Endothelial cell of umbilical vein (primary cell): ENCODE measurements around the gene PSD4. TPM values are rescaled to one million over a fixed set of nuclear protein-coding genes. Genes with fewer than 3 reads are reported as not detected.

ENCODE experiments used
- BruUV-seq: library from RNA; stranded (reverse); fragments of 400-500 nt; replicated peaks from 2 replicates; lab custom pipeline; 2021; lab: Mats Ljungman, UMichigan
- CTCF ChIA-PET: fragments of 300-600, 350-600 bp; sonication (Branson Sonifier 250); formaldehyde crosslinking; loops from one replicate; lab custom pipeline; 2021; ENCODE audit warnings: antibody characterized with exemption, inconsistent platforms; lab: Charles Lee
- POLR2A ChIA-PET: fragments of 300-600, 350-600 bp; sonication (Branson Sonifier 250); formaldehyde crosslinking; loops from one replicate; lab custom pipeline; 2021; ENCODE audit warnings: antibody characterized with exemption, inconsistent platforms; lab: Charles Lee
- DNase-seq: peaks from one replicate; pipeline ENCODE4 v3.0.0-alpha.2; 2011; ENCODE audit warnings: low read depth, low spot score
- FAIRE-seq: peaks from 2 replicates; lab custom pipeline; 2011; peaks lifted over from hg19 to GRCh38; lab: Jason Lieb, UNC
- H2AFZ ChIP-seq: 2 replicates; pipeline ENCODE4 v1.6.0; 2012; ENCODE audit warnings: low read depth, low read length, control low read depth, inconsistent platforms
- H3K27ac ChIP-seq: 2 replicates; pipeline ENCODE4 v1.5.1; 2011; ENCODE audit warnings: low read depth, mild to moderate bottlenecking, control low read depth, low read length, moderate library complexity; ENCODE audit not compliant: insufficient read depth
- H3K27me3 ChIP-seq, 2 experiments: 2 replicates each; pipeline versions ENCODE4 v1.6.0 to v1.6.1; 2011; ENCODE audit warnings: low read length in 2 of 2, mixed read lengths in 1 of 2; ENCODE audit not compliant: control insufficient read depth in 2 of 2, insufficient read depth in 2 of 2
- H3K36me3 ChIP-seq, 2 experiments: 2 replicates in 1 of 2; 3 replicates in 1 of 2; pipeline ENCODE4 v1.5.1; 2011; ENCODE audit warnings: low read length in 2 of 2, mild to moderate bottlenecking in 1 of 2, moderate library complexity in 1 of 2; ENCODE audit not compliant: control insufficient read depth in 2 of 2, insufficient read depth in 2 of 2; ENCODE audit errors: extremely low read depth in 1 of 2
- H3K4me1 ChIP-seq: 3 replicates; pipeline ENCODE4 v1.5.1; 2011; ENCODE audit warnings: mild to moderate bottlenecking, low read length; ENCODE audit not compliant: control insufficient read depth, insufficient read depth; ENCODE audit errors: extremely low read depth
- H3K4me2 ChIP-seq: 2 replicates; pipeline ENCODE4 v1.6.1; 2011; ENCODE audit warnings: low read length, control low read depth, mixed read lengths; ENCODE audit not compliant: insufficient read depth
- H3K4me3 ChIP-seq, 3 experiments: fragments of 200-600 bp in 1 of 3; sonication (generic), shearing (Covaris generic) in 1 of 3; replicated peaks in 1 of 3; 2 replicates each; pipeline ENCODE4 v1.5.1; 2011 to 2016; ENCODE audit warnings: control low read depth in 3 of 3, low read length in 3 of 3, mild to moderate bottlenecking in 2 of 3, inconsistent platforms in 1 of 3, low read depth in 1 of 3, moderate library complexity in 1 of 3; ENCODE audit not compliant: insufficient read depth in 1 of 3
- H3K79me2 ChIP-seq: 2 replicates; pipeline ENCODE4 v1.6.0; 2012; ENCODE audit warnings: low read length, inconsistent platforms; ENCODE audit not compliant: control insufficient read depth, insufficient read depth
- H3K9ac ChIP-seq: replicated peaks from 2 replicates; pipeline ENCODE3; 2011; ENCODE audit warnings: low read length, control low read depth; ENCODE audit not compliant: insufficient read depth; ENCODE audit errors: extremely low read depth
- H3K9me1 ChIP-seq: replicated peaks from 3 replicates; pipeline ENCODE4 v1.6.0; 2011; ENCODE audit warnings: mild to moderate bottlenecking, low read length; ENCODE audit not compliant: control insufficient read depth, insufficient read depth; ENCODE audit errors: extremely low read depth
- H3K9me3 ChIP-seq: replicated peaks from 2 replicates; pipeline ENCODE4 v1.5.1; 2012; ENCODE audit warnings: low read length, inconsistent platforms; ENCODE audit not compliant: control insufficient read depth, insufficient read depth
- H4K20me1 ChIP-seq: replicated peaks from 2 replicates; pipeline ENCODE3; 2011; ENCODE audit warnings: mild to moderate bottlenecking, low read length; ENCODE audit not compliant: control insufficient read depth, insufficient read depth; ENCODE audit errors: extremely low read depth
- EZH2 ChIP-seq: IDR thresholded peaks from 2 replicates; pipeline ENCODE4 v1.6.1; 2012; ENCODE audit warnings: borderline replicate concordance, low read depth, mild to moderate bottlenecking, moderate library complexity, low read length, inconsistent platforms; ENCODE audit not compliant: severe bottlenecking
- FOS ChIP-seq: IDR thresholded peaks from 2 replicates; pipeline ENCODE4 v1.6.1; 2011; ENCODE audit warnings: mild to moderate bottlenecking, low read length, moderate library complexity, borderline replicate concordance; ENCODE audit not compliant: insufficient read depth
- GATA2 ChIP-seq: IDR thresholded peaks from 2 replicates; pipeline ENCODE4 v1.7.0; 2011; ENCODE audit warnings: low read depth, mild to moderate bottlenecking, moderate library complexity, mixed read lengths, low read length; ENCODE audit not compliant: insufficient read length, insufficient read depth
- JUN ChIP-seq: IDR thresholded peaks from 2 replicates; pipeline ENCODE4 v1.6.1; 2011; ENCODE audit warnings: borderline replicate concordance, low read depth; ENCODE audit not compliant: insufficient read length, insufficient read depth
- MAX ChIP-seq: IDR thresholded peaks from 2 replicates; pipeline ENCODE4 v1.6.1; 2011; ENCODE audit not compliant: insufficient read depth, insufficient read length
- MYC ChIP-seq: IDR thresholded peaks from one replicate; pipeline ENCODE4 v1.6.1; 2011; ENCODE audit warnings: mild to moderate bottlenecking, low read depth, low read length
- POLR2A ChIP-seq: IDR thresholded peaks from 2 replicates; pipeline ENCODE4 v1.6.1; 2012; ENCODE audit warnings: low read depth, mild to moderate bottlenecking, control low read depth, low read length
- POLR2AphosphoS5 ChIP-seq: IDR thresholded peaks from 2 replicates; pipeline ENCODE4 v1.6.1; 2012; ENCODE audit warnings: low read depth, mild to moderate bottlenecking, control low read depth, low read length, moderate library complexity; ENCODE audit not compliant: insufficient read depth
- dilution Hi-C: fragments of 300-500 bp; cut with MboI; formaldehyde crosslinking; loops from one replicate; pipeline ENCODE4 v1.15.0; 2019; ENCODE audit warnings: low sequenced_read_pairs; ENCODE audit not compliant: extremely low pct_ligation_motif_present
- intact Hi-C: fragments of 100-400 bp; cut with micrococcal nuclease; formaldehyde crosslinking; loops from one replicate; pipeline ENCODE4 v1.10.0; 2022
- polyA plus RNA-seq, 4 experiments: library from polyadenylated mRNA; depleted of rRNA in 3 of 4; stranded (reverse) in 3 of 4; unstranded in 1 of 4; fragments of >200 nt; gene quantifications; 2 replicates each; pipeline versions ENCODE4 v1.2.1 to v1.2.3, GENCODE V29; 2011 to 2012; ENCODE audit warnings: missing spikeins in 1 of 4
- total RNA-seq: library from RNA; stranded (reverse); gene quantifications from 2 replicates; pipeline ENCODE4 v1.2.3, GENCODE V29; 2021
- TF ChIP-seq, protein P1 (sequence below), 2 donors: IDR thresholded peaks; 1 replicate in 1 of 2; 2 replicates in 1 of 2; pipeline ENCODE4 v1.5.1; 2011; ENCODE audit warnings: low read length in 2 of 2, mild to moderate bottlenecking in 2 of 2, moderate library complexity in 2 of 2, control low read depth in 1 of 2, inconsistent platforms in 1 of 2, low read depth in 1 of 2; ENCODE audit not compliant: insufficient read depth in 1 of 2; ENCODE audit errors: extremely low read depth in 1 of 2

Gene PSD4
- total and polyA plus RNA-seq, 2 donors (not counting 3 experiments of a cell fraction or from before 2014, with no cell fraction given), result 0.01 to 0.24 TPM

DNA sequence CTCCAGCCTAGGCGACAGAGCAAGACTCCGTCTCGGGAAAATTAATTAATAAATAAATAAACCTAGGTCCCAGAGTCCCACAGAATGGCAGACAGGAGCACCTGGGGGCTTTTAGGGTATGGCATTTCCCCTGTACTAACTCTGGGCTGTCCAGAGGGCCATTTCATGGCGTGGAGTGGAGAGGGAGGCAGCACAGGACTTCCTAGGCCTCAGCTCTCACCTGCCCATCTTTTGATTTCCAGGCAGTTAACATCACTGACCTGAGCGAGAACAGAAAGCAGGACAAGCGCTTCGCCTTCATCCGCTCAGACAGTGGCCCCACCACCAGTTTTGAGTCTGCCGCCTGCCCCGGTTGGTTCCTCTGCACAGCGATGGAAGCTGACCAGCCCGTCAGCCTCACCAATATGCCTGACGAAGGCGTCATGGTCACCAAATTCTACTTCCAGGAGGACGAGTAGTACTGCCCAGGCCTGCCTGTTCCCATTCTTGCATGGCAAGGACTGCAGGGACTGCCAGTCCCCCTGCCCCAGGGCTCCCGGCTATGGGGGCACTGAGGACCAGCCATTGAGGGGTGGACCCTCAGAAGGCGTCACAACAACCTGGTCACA lies 41.3 kb upstream of the PSD4 start:
- Histone ChIP-seq H3K9me1 (no peaks in the 10 kb centered on the region), H3K4me1 (no peaks in the 10 kb centered on the region), H2AFZ (no peak overlapping the region), H3K79me2 (no peaks in the 10 kb centered on the region), H3K9me3 (no peaks in the 10 kb centered on the region), H3K4me3 (no peak overlapping the region), H3K36me3 (no peaks in the 10 kb centered on the region), H3K27me3 (peaks cover 0 to 3% of the 10 kb centered on the region in 2 experiments), H3K27ac (no peak overlapping the region), H3K9ac (no peak overlapping the region), H3K4me2 (no peak overlapping the region), H4K20me1 (no peaks in the 10 kb centered on the region)
- POLR2A ChIA-PET, result no interaction called here
- DNase-seq, result no peak
- no TSS peak for BruUV-seq
- intact Hi-C loops (no loop called here), dilution Hi-C loops (no loop called here)
- FAIRE-seq, result no peak
- CTCF ChIA-PET, result interaction anchor here (1.1 to 1.4 kb wide), 3 partner anchors 10 to 258 kb away, joined by 3 to 7 read pairs (median 3); no protein-coding TSS in a partner anchor
- TF ChIP-seq MYC (no peak), JUN (no peak), POLR2A (no peak), POLR2AphosphoS5 (no peak), EZH2 (no peak), MAX (no peak), GATA2 (no peak), FOS (no peak)
- TF ChIP-seq, protein P1, sequence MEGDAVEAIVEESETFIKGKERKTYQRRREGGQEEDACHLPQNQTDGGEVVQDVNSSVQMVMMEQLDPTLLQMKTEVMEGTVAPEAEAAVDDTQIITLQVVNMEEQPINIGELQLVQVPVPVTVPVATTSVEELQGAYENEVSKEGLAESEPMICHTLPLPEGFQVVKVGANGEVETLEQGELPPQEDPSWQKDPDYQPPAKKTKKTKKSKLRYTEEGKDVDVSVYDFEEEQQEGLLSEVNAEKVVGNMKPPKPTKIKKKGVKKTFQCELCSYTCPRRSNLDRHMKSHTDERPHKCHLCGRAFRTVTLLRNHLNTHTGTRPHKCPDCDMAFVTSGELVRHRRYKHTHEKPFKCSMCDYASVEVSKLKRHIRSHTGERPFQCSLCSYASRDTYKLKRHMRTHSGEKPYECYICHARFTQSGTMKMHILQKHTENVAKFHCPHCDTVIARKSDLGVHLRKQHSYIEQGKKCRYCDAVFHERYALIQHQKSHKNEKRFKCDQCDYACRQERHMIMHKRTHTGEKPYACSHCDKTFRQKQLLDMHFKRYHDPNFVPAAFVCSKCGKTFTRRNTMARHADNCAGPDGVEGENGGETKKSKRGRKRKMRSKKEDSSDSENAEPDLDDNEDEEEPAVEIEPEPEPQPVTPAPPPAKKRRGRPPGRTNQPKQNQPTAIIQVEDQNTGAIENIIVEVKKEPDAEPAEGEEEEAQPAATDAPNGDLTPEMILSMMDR (IDR thresholded peaks at IDR 0.05; ENCODE audit: extremely low read depth in 1 of 2, insufficient read depth in 1 of 2, low read depth in 1 of 2, low read length in 2 of 2), result no peak
